Measurements from ENCODE around the gene PKDREJ. TPM values are rescaled to one million over a fixed set of nuclear protein-coding genes. Genes with fewer than 3 reads are reported as not detected.

Gene PKDREJ, protein sequence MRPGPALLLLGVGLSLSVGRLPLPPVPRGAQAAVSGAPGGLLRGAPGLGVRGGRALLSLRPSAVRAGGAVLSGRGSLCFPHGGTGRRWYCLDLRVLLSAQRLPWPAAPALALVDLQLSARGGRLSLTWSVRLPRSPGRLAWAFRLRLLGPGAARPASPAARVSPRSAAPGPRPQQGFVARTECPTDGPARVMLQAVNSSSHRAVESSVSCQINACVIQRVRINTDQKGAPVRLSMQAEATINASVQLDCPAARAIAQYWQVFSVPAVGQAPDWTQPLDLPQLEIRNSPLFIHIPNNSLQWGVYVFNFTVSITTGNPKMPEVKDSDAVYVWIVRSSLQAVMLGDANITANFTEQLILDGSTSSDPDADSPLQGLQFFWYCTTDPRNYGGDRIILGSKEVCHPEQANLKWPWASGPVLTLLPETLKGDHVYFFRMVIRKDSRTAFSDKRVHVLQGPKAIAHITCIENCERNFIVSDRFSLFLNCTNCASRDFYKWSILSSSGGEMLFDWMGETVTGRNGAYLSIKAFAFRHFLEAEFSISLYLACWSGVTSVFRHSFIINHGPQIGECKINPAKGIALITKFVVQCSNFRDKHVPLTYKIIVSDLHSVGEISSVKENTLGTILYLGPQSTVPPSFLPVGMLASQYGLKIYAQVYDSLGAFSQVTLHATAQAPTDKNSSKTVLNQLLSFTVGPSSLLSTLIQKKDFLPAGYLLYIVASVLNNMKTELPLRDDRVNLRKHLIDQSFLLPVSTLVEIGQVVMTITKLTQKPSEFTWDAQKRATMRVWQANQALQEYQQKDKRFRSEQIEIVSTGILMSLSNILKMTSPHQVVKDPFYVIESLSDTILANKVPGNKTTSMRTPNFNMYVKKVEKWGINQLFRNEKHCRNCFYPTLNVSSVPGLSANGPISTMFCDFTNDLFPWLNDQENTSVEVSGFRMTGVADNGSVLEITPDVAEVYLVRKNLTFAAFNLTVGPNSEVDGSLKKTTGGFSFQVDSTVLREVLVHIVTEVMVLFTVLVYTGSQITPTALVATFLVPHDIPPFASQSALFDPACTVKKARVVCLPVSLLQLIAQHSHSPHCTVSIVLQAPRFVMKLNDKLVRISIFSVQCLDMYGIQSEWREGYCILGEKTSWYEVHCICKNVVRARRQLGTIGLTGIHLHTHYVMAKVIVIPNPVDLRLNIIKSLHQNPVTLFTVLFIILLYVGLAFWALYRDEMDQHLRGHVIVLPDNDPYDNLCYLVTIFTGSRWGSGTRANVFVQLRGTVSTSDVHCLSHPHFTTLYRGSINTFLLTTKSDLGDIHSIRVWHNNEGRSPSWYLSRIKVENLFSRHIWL (N-terminal part only)
- total RNA-seq = not detected

DNA sequence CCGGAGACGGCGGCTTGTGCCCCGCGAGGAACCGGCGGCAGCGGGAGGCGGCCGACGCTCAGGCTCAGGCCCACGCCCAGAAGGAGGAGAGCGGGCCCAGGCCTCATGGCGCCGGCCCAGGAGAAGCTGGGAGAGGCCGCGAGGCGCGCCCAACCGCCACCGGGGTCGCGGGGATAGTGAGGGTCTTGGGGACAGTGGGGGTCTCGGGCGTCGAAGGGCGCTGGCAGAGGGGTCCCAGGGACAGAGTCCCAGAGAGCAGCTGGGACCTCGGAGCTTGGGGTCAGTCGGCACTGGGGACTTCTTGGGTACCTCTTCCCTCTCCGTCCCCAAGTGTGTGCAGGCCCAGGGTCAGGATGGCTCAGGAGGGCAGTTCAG is at the start of gene PKDREJ:
Gene PKDREJ, minus strand, starts transcription at position 128 of the 375 bp plus-strand sequence. Its CDS starts 21 bp downstream, at position 107.
- CTCF ChIA-PET = no interaction called here
- POLR2A ChIA-PET = no interaction called here

- ChIA-PET POLR2A (interaction anchor here (0.6 to 0.7 kb wide), 2 partner anchors 257 to 871 kb away, joined by 3 to 12 read pairs; no protein-coding TSS in a partner anchor), CTCF (interaction anchor here (0.7 to 1.1 kb wide), 2 partner anchors 190 to 465 kb away, joined by 3 to 7 read pairs; no protein-coding TSS in a partner anchor)
Observed at GRCh38 chr22:46312848-46313247, 49.7 kb upstream of the PKDREJ start.

DNA sequence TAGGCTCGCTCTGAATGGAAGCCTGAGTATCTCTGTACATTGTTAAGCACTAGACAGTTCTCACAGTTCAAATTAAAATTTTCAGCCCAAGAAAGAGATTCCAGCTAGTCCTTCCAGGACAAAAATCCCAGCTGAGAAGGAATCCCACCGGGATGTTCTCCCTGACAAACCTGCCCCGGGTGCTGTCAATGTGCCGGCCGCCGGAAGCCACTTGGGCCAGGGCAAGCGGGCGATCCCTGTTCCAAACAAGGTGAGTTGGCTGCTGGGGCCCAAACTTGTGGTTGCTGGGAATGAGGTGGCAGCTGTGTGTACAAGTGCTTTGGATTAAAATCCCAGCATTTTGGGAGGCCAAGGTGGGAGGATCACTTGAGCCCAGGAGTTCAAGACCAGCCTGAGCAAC is 48.9 kb upstream of the PKDREJ start:
- CTCF ChIA-PET = interaction anchor here (0.6 to 2.5 kb wide), 4 partner anchors 10 to 306 kb away, joined by 3 to 11 read pairs (median 3); no protein-coding TSS in a partner anchor
- POLR2A ChIA-PET = no interaction called here

DNA sequence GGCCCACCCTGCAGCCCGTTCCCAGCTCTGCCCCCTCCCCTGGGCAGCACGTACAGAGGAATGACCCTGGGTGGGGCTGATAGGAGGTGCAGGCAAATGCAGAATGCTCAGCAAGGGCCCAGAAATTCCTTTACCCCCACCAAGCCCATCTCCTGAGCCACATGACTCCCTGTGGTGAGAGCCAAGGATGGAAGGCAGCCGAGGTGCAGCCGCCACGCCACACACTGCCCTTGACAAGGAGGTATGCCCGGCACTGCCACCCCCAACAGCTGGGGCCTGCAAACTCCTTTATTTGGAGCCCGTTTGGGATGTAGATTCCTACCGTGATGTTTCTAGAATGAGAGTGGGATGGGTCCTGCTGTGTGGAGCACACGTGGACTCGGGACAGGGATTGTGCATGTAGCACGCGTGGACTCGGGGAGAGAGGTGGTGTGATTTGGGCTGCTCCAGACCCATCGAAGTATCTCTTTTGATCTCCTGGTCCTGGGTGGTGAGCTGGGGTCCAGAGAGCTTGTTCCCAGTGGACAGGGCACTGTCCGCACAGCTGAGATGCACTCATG is 46.5 kb upstream of the PKDREJ start:
- ChIA-PET POLR2A (no interaction called here), CTCF (interaction anchor here (2.5 kb wide), 1 partner anchor 188 kb away, joined by 11 read pairs; no protein-coding TSS in a partner anchor)

- POLR2A ChIA-PET = no interaction called here
- CTCF ChIA-PET = no interaction called here
Observed at GRCh38 chr22:46308283-46308988, 45.3 kb upstream of the PKDREJ start.

DNA sequence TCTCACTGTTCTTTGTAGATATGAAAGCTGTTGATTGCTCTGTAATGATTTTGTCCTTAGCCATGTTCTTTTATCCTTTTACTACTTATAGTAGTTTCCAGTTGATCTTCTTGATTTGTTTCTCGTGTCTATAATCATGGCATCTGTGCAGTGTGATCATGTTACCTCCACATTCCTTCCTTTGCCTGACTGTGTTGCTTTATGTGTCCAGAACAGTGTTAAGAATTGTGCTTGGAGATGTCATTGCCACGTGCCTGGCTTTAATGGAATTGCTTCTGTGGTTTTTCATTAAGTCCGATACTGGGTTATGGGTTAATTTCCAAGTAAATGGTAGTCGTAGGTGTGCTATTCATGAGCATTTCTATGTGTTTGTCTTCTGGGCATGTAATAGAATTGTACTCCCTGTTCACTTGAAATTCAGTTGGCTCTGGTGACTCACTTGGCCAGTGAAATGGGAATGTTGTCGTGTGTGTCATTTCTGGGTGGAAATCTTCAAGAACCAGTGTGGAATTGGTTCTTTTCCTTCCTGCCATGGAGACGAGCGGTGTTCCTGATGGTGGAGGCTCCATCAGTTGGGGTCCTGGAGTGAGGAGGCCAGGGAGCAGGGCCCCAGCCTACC is 40.3 kb upstream of the PKDREJ start:
- ChIA-PET POLR2A (interaction anchor here (0.6 kb wide), 1 partner anchor 246 kb away, joined by 6 read pairs; no protein-coding TSS in a partner anchor), CTCF (interaction anchor here (0.6 to 1.0 kb wide), 2 partner anchors 29 to 309 kb away, joined by 3 read pairs; no protein-coding TSS in a partner anchor)

DNA sequence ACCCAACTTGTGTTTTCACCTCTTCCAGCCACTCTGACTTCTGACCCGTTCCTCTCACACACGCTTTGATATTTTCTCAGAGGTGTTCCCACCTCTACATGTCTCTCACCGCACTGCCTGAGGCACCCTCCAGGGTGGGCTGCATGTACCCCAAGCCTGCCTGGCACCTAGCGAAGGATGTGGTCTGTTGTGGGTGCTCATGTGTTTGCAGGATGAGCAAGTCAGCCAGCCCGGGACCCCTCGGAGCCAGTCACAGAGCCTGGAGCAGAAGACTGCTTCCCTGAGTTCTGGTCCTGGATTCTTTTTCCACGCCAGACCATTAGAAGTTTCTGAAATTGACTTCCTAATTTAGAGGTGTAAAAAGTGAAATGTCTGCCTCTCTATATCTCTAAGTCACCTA is 37.3 kb upstream of the PKDREJ start:
- ChIA-PET POLR2A (no interaction called here), CTCF (no interaction called here)

DNA sequence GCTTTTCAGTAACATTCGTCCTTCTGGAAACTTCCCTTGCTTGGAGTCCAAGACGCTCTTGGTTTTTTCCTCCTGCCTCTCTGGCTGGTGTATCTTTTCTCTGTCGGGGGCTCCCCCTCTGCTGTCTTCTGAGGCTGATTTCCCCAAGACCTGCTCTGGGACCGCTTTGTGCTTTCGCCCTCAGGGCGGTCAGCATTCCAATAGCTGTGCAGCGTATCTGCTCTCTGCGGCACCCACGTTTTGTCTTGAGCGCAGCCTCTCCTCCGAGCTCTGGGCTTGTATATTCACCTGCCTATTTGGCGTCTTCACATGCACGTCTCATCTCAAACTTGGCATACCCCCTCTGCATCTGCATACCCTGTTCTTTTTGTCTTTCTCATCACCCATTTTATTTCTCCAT is 36.0 kb upstream of the PKDREJ start:
- POLR2A ChIA-PET = no interaction called here
- CTCF ChIA-PET = interaction anchor here (0.8 kb wide), 1 partner anchor 182 kb away, joined by 5 read pairs; no protein-coding TSS in a partner anchor

GRCh38 chr22:46297151-46297812 is 34.1 kb upstream of the PKDREJ start:
- POLR2A ChIA-PET = interaction anchor here (0.9 to 1.2 kb wide), 2 partner anchors 131 to 180 kb away, joined by 3 read pairs; no protein-coding TSS in a partner anchor
- CTCF ChIA-PET = no interaction called here

- CTCF ChIA-PET = interaction anchor here (0.9 to 1.6 kb wide), 5 partner anchors 8 to 290 kb away, joined by 3 to 9 read pairs (median 4); partner anchors contain the start of gene CDPF1
- POLR2A ChIA-PET = interaction anchor here (0.6 to 2.4 kb wide), 10 partner anchors 10 to 179 kb away, joined by 3 to 8 read pairs (median 3); partner anchors contain the start of genes CDPF1 and TRMU
Observed at GRCh38 chr22:46296257-46297150, 33.4 kb upstream of the PKDREJ start, which contains the start of gene GTSE1. GTSE1 (plus strand) TSS chr22:46296870; CDS start chr22:46297401, 531 bp downstream.

DNA sequence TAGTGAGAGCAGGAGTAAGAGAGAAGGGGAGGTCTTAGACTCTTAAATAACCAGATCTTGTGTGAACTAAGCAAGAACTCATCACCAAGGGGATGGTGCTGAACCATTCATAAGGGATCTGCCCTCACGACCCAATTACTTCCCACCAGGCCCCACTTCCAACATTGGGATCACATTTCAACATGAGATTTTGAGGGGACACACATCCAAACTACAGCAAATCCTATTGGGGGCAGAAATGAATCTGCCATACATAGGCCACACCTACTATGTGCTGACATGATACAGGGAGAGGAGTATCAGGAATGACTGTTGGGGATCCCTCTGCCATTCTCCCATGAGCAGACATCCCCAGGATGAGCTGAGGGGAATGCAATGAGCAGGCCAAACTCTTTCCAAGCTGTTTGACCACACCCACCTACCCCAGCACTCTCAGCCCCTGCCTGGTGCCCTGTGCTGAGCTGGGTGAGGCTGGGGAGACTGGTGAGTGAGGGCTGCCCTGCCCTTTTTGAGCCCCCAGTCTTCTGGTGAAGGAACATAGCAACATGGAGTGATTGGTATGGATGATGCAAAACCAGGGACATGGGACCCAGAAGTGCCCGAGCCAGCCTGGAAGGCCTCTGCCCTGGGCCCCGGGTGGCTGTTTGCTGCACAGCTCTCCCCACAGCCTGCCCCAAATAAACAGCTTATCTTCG is 32.3 kb upstream of the PKDREJ start:
- ChIA-PET POLR2A (interaction anchor here (0.6 to 2.4 kb wide), 4 partner anchors 9 to 46 kb away, joined by 3 to 8 read pairs (median 3); partner anchors contain the start of genes CDPF1 and TRMU), CTCF (interaction anchor here (0.9 to 1.6 kb wide), 5 partner anchors 9 to 289 kb away, joined by 3 to 9 read pairs (median 4); partner anchors contain the start of gene CDPF1)

GRCh38 chr22:46294784-46295183 is 31.6 kb upstream of the PKDREJ start:
- ChIA-PET CTCF (no interaction called here), POLR2A (interaction anchor here (2.4 kb wide), 1 partner anchor 41 kb away, joined by 8 read pairs; the partner anchor contains the start of gene TRMU)

DNA sequence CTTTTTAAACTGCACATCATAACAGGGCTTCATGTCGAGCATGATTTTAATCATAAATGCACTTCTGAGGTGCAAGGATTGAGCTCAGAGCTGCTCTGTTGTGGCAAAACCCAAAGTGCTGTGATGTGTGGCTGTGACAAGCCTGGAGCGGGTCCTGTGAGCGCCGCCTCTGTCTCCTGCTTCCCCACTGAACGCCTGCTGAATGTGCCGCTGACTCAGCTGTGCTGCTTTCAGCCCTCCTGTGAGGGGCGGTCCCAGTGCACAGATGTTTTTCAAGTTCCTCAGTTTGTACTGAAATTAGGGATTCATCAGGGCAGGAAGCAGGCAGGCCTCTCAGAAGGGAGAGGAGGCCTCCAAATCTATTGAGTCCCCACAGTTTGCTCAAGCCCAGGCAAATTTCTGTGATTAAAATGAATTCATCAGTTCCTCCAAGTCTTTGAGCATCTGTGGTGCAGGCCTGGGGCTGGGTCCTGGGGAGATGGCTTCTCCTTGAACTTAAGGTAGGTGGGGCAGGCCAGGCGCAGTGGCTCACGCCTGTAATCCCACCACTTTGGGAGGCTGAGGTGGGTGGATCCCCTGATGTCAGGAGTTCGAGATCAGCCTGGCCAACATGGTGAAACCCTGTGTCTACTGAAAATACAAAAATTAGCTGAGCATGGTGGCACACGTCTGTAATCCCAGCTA is 30.6 kb upstream of the PKDREJ start:
- ChIA-PET CTCF (no interaction called here), POLR2A (interaction anchor here (0.7 kb wide), 1 partner anchor 12 kb away, joined by 5 read pairs; no protein-coding TSS in a partner anchor)

- CTCF ChIA-PET = no interaction called here
Observed at GRCh38 chr22:46292732-46293131, 29.6 kb upstream of the PKDREJ start.

GRCh38 chr22:46292173-46292572 is 29.0 kb upstream of the PKDREJ start:
- ChIA-PET CTCF (no interaction called here), POLR2A (no interaction called here)

More at GRCh38 chr22:46292732-46293131, 29.6 kb upstream of the PKDREJ start:
- POLR2A ChIA-PET = no interaction called here

Measured in activated CD8-positive, alpha-beta memory T cell treated with anti-CD3 and anti-CD28 coated beads for 36 hours (primary cell).